Left kidney (tissue), 2 donors: ENCODE measurements around the gene LOXL3. TPM values are rescaled to one million over a fixed set of nuclear protein-coding genes. Genes with fewer than 3 reads are reported as not detected.
"Not testable (repeated sequence)": the region's sequence is repeated elsewhere in the genome, so short reads cannot be mapped to it uniquely, and the experiment has no call there.

ENCODE experiments used
- DNase-seq: peaks from one replicate; pipeline ENCODE4 v3.0.0-alpha.2; 2013
- polyA plus RNA-seq: library from polyadenylated mRNA; unstranded; fragments of 120-200 nt; gene quantifications from one replicate; pipeline ENCODE4 v1.2.1, GENCODE V29; 2013; ENCODE audit not compliant: insufficient read length

LOXL3 gene
- polyA plus RNA-seq, 1 donor: 10.8 TPM

DNA sequence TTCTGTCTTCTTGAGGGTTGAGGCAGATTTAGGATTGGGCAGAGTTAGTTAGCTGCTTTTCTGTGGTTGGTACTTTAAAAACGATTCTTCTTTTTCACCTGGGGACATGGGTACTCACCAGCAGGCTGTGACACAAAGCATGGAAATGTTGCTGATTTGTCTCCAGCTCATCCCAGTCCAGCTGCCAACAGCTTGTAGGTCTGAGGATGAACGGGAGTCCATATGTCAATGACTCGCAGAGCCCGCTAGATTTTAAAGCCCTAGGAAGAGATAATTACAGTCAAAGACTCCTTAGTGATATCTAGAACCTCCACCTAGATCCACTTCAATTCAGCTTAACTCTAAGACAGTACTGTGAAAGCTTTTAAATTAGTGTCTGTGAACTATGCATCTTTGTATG is 21.6 kb upstream of the LOXL3 start:
- no peak for DNase-seq

- no peak for DNase-seq
These were observed 20.2 kb upstream of the LOXL3 start for GRCh38 chr2:74573747-74574562.

DNA sequence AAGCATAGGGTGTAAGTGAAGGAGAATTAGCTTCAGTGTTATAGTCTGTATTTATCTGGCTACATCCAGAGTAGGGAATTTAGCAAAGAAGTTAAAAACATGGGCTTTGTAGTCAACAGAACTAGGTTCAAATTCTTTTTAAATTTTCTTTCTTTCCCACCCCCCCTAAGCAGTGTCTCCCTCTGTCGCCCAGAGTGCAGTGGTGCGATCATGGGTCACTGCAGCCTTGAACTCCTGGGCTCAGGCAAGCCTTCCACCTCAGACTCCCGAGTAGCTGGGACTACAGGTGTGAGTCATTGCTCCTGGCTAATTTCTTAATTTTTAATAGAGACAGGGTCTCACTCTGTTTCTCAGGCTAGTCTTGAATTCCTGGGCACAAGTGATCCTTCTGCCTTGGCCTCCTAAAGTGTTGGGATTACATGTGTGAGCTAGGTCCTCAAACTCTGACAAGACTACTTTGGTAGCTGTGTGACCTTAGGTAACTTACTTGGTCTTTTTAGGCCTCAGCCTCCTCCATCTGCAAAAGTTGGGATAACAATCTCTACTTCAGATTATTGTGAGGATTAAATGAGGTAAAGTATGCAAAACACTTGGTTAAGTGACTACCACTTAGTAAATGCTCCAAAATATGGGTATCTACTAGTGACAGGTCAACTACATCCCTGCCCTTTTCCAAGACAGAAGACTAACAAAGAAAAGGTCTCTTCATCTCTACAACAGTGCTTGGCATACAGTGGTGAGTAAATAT is 18.6 kb upstream of the LOXL3 start:
- DNase-seq: no peak

DNA sequence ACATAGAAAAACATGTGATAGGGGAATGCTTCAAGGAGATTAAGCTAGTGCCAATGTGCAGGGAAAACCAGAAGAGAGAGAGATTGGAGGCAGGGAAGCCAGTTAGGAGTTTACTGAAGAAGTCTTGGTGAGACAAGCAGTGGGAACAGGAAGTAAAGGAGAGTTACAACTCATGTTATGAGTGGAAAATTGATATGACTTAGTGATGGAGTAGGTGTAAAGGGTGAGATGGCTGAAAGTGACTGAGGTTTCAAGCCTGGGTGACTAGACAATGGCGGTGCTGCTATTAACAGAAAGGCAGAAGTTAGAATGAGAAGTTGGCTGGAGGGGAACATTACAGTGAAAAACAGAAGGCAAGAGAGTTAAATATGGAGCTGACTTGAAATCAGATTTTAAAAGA is 17.3 kb upstream of the LOXL3 start:
- no peak for DNase-seq

- DNase-seq: no peak
These were observed 15.9 kb upstream of the LOXL3 start for GRCh38 chr2:74569686-74570085.

DNA sequence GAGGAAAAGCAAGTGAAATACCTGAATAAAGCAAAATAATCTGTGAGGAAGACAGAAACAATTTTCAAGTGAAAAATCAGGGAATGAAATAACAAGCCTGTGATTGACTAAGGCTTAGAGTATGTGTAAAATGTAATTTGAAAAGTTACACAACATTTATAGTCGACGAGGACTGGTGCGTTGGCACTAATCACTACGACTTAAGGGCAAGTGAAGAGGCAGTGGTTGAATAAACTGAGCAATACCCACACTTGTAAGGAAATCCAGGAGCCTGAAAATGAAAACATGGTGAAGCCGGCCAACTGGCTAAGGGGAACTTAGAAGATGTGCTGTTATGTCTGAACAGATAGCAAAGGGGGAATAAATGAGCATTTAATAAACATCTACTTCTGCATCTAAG is 14.1 kb upstream of the LOXL3 start:
- DNase-seq: no peak

DNA sequence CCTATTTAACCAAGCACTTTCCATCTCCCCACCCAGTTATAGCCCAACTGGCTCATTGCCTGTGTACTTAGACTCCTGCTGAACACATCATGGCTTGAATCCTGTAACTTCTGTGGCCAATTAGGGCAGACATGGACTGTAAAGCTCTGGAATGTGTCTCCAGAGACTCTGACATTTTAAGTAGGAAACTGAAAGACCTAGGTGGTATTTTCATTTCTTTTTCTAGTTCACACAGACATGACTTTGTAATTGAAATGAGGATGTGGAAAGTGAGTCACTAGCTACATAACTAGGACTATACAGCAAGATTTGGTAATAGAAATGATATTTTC is 13.0 kb upstream of the LOXL3 start:
- no peak for DNase-seq

- no peak for DNase-seq
These were observed 12.5 kb upstream of the LOXL3 start for GRCh38 chr2:74566076-74566753.

GRCh38 chr2:74564222-74564621 is 10.5 kb upstream of the LOXL3 start:
- DNase-seq: no peak

GRCh38 chr2:74562126-74562775 is 8.5 kb upstream of the LOXL3 start:
- no peak for DNase-seq

DNA sequence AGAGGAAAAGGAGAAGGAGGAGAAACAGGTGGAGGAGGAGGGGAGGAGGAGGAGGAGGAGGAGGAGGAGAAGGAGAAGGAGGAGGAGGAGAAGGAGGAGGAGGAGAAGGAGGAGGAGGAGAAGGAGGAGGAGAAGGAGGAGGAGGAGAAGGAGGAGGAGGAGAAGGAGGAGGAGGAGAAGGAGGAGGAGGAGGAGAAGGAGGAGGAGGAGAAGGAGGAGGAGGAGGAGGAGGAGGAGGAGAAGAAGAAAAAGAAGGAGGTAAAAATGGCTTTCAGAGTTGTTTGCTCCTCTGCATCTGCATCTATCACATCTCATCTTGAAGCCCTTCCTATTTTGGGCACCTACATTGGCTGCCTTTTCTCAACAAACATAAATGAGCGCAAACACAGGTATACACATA is 7.3 kb upstream of the LOXL3 start:
- DNase-seq: not testable (repeated sequence)

DNA sequence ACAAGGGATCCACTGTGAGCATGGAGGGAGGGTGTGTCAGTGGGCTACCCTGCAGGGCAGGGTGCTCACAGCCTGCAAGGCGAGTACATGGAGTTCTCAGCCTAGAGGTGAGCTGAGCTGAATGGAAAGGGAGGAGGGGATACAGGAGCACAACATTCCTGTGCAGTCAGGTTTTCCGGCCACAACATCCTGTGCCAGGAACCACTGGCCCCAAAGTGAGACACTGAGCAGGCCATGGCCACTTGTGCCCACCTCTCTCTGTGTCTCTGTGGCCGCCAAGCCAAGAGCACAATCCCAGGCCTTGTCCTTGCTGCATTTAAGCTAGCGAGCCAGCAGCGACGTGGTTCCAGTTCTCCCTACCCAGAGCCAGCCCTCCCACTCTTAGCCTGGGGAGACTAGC is 6.8 kb upstream of the LOXL3 start:
- no peak for DNase-seq

- no peak for DNase-seq
These were observed 6.2 kb upstream of the LOXL3 start for GRCh38 chr2:74559912-74560311.

- no peak for DNase-seq
These were observed 4.8 kb upstream of the LOXL3 start for GRCh38 chr2:74558284-74559230.

DNA sequence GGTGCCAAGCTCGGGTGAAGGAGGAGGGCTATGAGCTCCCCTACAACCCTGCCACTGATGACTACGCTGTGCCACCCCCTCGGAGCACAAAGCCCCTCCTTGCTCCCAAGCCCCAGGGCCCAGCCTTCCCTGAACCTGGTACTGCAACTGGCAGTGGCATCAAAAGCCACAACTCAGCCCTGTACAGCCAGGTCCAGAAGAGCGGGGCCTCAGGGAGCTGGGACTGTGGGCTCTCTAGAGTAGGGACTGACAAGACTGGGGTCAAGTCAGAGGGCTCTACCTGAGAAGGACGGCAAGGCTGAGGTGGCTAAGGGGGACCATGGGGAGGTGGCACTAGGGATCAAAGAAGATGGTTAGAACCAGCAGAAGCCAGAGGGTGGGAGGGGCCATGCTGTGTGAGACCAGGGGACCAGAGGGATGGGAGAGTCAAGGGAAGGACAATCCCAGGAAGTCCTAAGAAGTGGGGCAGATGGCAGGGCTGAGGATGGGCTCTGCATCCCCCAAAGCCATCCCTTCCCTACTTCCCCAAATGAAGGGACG is 3.2 kb upstream of the LOXL3 start:
- no peak for DNase-seq

DNA sequence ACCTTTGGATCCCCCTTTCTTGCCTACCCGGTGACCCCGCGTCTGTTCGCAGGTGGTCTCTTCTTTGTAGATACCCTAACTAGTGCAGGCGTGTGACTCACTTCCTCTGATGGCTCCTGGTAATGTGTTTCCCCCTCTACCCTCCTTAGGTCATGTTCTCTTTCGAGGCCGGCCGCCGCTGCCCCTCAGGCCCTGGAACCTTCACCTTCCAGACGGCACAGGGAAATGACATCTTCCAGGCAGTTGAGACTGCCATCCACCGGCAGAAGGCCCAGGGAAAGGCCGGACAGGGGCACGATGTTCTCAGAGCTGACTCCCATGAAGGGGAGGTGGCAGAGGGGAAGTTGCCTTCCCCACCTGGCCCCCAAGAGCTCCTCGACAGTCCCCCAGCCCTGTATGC is 2.4 kb upstream of the LOXL3 start:
- DNase-seq: no peak

- no peak for DNase-seq
These were observed 1.9 kb upstream of the LOXL3 start for GRCh38 chr2:74555610-74556103.

GRCh38 chr2:74554820-74555531 is 1.2 kb upstream of the LOXL3 start:
- DNase-seq: no peak

GRCh38 chr2:74552914-74553811 is 579 bp downstream of the LOXL3 start:
- no peak for DNase-seq
